Adrenal gland (tissue), 5 donors: Measurements from ENCODE around the gene HOXD8.

ENCODE experiments used
- CTCF ChIP-seq, 6 experiments: fragments of 450-650 bp in 4 of 6; fragments of 200-600 bp in 2 of 6; sonication (generic) in 1 of 6; IDR thresholded peaks; 1 replicate in 5 of 6; 2 replicates in 1 of 6; pipeline versions ENCODE4 v1.5.1 to v1.8.0; 2016 to 2021; ENCODE audit warnings: antibody characterized with exemption in 6 of 6, mild to moderate bottlenecking in 2 of 6, moderate library complexity in 1 of 6
- POLR2A ChIP-seq, 2 donors: fragments of 450-650 bp; IDR thresholded peaks; one replicate each; pipeline ENCODE4 v1.6.1; 2017; ENCODE audit warnings: antibody characterized with exemption in 2 of 2, mild to moderate bottlenecking in 2 of 2, moderate library complexity in 1 of 2
- donor health status: DM: no; HTN: no; CAD: no.

DNA sequence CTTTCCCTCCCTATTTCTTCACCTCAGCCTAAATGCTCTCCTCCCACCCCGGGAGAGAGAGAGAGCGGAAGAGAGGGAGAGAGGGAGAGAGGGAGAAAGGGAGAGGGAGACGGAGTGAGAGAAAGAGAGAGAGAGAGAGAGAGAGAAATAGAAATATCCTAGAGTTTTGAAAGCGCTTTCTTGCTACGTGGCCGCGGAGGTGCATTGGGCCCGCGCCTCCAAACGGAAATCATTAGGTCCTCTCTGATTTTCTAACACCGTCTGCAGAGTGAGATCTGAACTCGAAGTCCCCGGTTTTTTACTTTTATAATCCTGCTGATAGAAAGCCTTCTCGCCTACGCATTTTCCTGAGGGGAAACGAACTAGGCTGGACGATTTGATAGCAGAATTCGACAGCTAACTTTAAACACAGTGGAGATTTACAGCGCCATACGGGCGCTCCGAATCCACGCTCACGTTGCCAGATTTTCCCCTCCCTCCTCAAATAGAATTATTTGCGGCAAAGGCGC lies 44.8 kb upstream of the HOXD8 start:
- no peak for TF ChIP-seq POLR2A (IDR thresholded peaks at IDR 0.05)
- TF ChIP-seq CTCF (IDR thresholded peaks at IDR 0.05), result no peak
